CD4-positive, alpha-beta T cell treated with Interferon gamma for 1 hour (primary cell): ENCODE data around the gene RPRD1A.
"Not testable (repeated sequence)": the region's sequence is repeated elsewhere in the genome, so short reads cannot be mapped to it uniquely, and the experiment has no call there.

Experiments used
- DNase-seq: peaks from one replicate; pipeline ENCODE4 v3.0.0-alpha.2; 2020

Gene RPRD1A

DNA sequence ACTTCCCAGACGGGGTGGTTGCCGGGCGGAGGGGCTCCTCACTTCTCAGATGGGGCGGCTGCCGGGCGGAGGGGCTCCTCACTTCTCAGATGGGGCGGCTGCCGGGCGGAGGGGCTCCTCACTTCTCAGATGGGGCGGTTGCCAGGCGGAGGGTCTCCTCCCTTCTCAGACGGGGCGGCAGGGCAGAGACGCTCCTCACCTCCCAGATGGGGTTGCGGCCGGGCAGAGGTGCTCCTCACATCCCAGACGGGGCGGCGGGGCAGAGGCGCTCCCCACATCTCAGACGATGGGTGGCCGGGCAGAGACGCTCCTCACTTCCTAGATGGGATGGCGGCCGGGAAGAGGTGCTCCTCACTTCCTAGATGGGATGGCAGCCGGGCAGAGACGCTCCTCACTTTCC lies 10.4 kb upstream of the RPRD1A start:
- DNase-seq, result not testable (repeated sequence)

- DNase-seq, result no peak
Measured at GRCh38 chr18:36075862-36076587, 8.7 kb upstream of the RPRD1A start.

DNA sequence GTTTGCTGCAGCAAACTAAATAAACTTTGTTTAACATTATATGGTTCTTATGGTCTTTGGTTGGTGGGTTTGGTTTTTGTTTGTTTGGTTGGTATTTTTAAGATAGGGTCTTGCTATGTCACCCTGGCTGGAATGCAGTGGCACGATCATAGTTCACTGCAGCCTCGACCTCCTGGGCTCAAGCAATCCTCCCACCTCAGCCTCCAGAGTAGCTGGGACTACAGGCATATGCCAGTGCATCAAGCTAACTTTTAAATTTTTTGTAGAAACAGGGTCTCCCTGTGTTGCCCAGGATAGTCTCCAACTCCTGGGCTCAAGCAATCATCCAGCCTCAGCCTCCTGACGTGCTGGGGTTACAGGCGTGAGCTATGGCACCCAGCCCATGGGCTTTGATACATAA lies 7.1 kb upstream of the RPRD1A start:
- DNase-seq, result no peak

- no peak for DNase-seq
Measured at GRCh38 chr18:36073676-36074075, 6.3 kb upstream of the RPRD1A start.

DNA sequence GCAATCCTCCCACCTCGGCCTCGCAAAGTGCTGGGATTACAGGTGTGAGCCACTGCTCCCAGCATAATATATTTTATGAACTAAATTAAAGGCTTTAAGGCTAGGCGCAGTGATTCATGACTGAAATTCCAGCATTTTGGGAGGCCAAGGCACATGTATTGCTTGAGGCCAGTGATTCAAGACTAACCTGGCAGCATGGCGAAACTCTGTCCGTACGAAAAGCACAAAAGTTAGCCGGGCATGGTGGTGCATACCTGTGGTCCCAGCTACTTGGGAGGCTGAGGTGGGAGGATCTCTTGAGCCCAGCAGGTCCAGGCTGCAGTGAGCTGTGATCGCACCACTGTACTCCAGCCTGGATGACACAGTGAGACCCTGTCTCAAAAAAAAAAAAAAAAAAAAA lies 5.0 kb upstream of the RPRD1A start:
- DNase-seq, result not testable (repeated sequence)

GRCh38 chr18:36066686-36067054 lies 689 bp downstream of the RPRD1A start:
- DNase-seq, result no peak

GRCh38 chr18:36066001-36066400 lies 1.4 kb downstream of the RPRD1A start:
- no peak for DNase-seq

GRCh38 chr18:36064809-36065079 lies 2.6 kb downstream of the RPRD1A start:
- not testable (repeated sequence) for DNase-seq

- DNase-seq, result no peak
Measured at GRCh38 chr18:36064027-36064808, 3.1 kb downstream of the RPRD1A start.

DNA sequence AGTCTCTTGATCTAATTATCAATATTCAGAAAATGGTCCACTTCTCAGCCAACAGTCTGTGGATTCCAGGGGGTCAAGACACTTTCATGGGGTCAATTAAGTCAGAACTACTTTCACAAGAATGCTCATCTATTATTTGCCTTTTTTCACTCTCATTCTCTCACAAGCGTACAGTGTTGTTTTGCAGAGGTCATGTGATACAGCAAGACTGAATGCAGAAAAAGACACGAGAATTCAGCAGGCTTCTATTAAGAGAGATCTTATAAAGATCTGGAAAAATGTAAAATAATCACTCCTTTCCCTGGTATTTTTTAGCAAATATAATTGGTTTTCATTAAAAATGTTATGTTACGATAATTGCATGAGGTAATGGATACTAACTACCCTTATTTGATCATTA lies 8.7 kb downstream of the RPRD1A start:
- DNase-seq, result no peak

GRCh38 chr18:36051760-36052159 lies 15.6 kb downstream of the RPRD1A start:
- no peak for DNase-seq

DNA sequence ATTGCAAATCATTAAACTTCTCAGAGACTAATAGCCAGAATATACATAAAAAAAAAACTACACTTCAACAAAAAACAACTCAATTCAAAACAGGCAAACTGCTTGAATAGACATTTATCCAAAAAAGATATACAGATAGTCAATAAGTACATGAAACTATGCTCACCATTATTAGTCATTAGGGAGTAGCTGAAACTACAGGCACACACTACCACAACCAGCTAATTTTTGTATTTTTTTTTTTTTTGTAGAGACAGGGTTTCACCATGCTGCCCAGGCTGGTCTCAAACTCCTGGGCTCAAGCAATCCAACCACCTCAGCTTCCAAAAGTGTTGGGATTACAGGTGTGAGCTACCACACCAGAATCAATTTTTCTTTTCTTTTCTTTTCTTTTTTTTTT lies 16.9 kb downstream of the RPRD1A start:
- DNase-seq, result no peak

GRCh38 chr18:36047521-36047920 lies 19.8 kb downstream of the RPRD1A start:
- DNase-seq, result no peak

- DNase-seq, result no peak
Measured at GRCh38 chr18:36046898-36047297, 20.5 kb downstream of the RPRD1A start.

DNA sequence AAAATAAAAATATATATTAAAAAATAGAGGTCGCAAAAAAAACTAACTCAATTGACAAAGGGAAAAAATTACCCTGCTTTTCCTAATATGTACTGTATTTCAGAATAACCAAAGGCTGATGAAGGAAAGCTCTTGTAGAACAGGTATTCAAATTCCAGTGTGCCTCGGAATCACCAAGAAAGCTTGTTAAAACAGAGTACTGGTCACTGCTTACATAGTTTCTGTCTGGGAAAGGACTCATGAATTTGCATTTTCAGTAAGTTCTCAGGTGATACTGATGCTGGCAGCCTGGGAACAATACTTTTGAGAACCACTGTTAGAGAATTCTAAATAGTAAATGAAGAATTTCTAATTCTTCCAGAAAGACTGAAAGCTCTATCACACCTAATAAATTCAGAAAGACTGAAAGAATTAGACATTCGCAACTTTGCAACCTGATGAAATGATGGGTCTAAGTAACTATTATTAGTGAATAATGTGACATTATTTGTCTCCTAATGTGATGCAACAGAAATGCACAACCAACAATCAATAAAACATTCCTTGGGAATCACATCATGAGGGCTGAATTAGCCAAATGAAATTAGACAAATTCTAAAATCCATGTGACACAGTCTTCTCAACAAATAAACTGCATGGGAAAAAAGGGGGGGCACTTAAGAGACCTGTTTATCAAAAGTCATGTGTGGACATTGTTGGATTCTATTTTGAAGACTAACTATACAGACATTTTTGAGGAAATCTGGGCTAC lies 21.9 kb downstream of the RPRD1A start:
- no peak for DNase-seq

DNA sequence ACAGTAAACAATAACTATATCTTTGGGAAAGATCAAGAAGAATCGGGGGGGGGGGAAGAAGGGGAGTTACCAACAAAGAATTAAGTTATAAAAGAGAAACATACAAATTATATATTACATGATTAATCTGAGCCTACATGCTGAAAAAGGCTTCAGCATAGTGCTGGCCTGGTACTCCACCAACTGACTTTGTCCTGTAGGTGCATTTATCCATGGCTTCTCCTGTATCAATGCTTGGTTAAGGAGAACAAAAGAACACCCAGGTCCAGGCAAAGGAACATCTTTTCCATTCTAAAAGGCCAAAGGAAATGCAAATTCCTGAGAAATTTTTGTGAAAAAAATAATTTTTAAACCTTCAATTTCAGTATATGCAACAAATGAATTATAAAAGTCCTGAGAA lies 24.2 kb downstream of the RPRD1A start:
- DNase-seq, result no peak

DNA sequence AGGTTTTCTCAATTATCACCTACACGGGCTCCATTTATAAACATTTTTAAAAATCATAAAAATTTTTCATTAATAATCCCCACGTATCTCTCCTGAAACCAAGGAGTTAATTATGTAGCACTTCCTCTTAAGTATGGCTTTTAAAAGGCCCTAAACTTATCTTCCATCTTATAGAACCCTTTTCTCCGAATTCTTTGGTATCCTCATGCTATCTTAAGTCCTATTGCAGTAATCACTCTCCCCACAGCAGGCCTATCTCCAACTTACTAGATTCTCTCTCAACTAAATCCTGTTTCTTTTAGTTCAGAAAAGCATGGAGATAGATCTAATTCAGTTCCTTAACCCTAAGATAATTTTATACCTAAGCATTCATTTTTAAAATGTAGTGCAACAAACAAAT lies 26.2 kb downstream of the RPRD1A start:
- no peak for DNase-seq

DNA sequence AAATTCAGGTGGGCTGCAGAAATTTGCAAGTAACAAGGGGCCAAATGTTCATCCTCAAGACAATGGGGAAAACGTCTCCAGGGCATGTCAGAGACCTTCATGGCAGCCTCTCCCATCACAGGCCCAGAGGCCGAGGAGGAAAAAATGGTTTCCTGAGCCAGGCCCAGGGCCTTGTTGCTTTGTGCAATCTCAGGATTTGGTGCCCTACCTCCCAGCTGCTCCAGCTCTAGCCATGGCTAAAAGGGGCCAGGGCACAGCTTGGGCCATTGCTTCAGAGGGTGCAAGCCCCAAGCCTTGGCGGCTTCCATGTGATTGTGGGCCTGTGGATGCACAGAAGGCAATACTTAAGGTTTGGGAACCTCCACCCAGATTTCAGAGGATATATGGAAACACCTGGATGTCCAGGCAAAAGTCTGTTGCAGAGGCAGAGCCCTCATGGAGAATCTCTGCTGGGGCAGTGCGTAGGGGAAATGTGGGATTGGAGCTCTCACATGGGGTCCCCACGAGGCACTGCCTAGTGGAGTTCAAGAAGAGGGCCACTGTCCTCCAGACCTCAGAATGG lies 29.2 kb downstream of the RPRD1A start:
- DNase-seq, result no peak

DNA sequence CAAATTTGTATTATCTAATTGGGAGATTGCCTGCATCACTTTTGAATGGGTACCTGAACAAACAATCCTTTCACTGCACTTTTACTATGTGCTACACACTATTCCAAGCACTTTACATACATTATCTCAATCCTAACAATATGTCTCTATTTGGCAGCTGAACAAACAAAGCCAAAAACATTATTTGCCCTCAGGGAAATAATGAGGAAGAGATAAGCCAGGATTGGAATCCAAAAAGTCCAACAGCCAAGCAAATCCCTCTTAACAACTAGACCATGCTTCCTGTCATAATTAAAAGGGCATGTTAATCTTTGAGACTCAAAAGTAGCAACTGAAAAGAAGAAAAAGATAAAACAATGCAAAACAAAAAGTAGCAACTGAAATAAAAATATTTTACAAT lies 32.1 kb downstream of the RPRD1A start:
- no peak for DNase-seq

GRCh38 chr18:36034299-36034895 lies 33.0 kb downstream of the RPRD1A start:
- no peak for DNase-seq

GRCh38 chr18:36031903-36032302 lies 35.5 kb downstream of the RPRD1A start:
- DNase-seq, result no peak

DNA sequence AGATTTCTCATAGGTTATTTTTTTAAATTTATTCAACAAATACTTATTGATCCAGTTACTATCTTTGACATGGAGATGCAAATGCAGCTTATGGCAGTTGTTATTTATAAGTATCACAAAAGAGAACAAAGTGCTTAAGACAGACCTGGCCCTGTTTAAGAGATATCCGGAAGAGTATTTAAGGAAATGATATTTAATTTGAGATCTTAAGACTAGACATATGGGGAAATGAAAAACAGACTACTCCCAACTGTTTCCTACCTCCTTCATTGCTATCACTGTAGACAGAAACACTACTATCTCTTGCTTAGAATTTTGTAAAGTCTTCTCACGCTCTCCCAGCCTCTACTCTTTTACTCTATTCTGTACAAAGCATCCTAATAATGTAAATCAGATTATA lies 36.0 kb downstream of the RPRD1A start:
- no peak for DNase-seq

GRCh38 chr18:36028859-36029258 lies 38.5 kb downstream of the RPRD1A start:
- DNase-seq, result no peak
